GM21360 (cell line): ENCODE results near the gene DNAH17.
"Not testable (repeated sequence)": the region's sequence is repeated elsewhere in the genome, so short reads cannot be mapped to it uniquely, and the experiment has no call there.

Experiments used
- ATAC-seq: cut with Tn5 transposase; IDR thresholded peaks from one replicate; pipeline ENCODE4 v1.9.1; 2021; ENCODE audit warnings: mild to moderate bottlenecking, moderate library complexity; ENCODE audit not compliant: unreplicated experiment

DNAH17 gene

DNA sequence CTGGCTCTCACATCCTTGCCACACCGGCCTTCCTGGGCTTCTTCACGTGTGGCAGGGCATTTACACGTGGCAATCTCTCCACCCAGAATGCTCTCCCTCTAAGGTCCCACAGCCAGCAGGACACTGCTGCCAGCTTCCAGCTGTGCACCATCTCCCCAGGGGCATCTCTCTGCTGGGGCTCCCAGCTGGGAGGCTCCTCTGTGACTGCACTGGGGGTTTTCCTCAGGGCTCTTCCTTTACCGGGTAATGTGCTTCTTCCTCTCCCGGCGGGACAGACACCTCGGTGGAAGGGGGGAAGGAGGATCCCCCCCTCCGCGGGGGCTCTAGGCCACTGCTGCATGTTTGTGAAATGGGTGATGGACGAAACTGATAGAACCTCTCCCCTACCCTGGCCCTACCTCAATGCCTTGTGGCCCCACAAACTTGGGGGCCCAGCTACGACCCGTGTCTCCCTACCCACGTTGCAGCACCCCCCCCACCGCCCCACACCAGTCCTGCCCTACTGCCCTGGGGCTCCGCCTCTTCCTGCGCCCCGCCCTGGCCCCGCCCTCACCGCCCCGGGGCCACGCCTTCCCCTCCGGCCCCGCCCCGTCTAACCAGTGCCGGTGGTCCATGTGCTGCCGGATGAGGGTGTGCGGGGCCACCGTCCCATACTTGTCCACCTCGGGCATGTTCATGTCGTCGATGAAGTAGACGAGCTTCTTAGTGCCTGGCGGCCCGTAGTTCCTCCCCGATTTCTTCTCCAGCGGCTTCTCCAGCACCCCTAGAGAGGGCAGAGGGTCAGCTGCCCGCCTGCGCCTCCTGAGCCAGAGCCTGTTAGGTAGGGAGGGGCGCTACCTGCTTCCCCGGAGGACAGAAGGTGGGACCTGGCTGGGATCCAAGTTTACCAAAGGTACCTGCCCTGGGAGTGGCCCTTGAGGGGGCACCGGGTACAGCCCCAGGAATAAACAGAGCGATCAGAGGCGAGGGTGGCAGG, 92.6 kb downstream of the DNAH17 start:
- peak; percentile 51 for ATAC-seq

DNA sequence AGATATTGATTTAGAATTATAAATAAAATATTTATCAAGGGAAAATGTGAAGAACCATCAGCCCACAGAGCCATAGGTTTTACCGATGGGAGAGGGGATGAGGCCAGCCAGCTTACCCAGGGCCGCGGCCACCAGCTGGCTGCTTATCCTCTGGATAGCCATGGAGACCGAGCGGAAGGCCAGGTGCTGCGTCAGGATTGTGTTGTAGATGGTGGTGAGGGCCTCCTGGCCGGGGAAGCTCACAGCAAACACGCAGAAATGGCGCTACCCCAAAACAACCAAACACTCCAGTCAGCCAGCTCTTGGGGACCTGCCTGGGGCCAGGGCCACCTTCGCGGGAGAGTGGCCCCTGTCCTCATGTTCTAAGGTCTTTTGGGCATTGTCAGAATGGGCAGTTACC, 97.8 kb downstream of the DNAH17 start:
- no peak for ATAC-seq

DNA sequence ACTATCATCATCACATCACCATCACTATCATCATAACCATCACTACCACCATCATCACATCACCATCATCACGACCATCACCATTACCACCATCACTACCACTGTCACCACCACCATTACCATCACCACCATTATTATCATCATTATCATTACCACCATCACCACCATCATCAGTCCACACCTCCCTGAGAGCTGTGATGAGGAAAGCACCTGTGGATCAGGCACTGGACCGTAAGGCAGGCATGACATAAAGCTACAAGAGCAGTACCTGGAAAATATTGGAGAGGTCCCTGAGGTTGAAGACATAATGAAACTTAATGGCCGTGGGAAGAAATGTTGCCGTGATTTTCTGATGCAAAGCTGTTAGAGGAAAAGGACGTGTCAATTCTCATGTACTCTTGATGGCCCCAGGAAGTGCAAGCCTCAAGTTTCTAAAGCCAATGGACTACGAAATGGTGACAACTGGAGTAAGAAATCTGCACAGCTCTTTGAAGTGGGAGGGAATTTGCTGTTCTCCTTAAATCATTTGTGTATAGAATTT, 98.4 kb downstream of the DNAH17 start:
- ATAC-seq, result no peak

DNA sequence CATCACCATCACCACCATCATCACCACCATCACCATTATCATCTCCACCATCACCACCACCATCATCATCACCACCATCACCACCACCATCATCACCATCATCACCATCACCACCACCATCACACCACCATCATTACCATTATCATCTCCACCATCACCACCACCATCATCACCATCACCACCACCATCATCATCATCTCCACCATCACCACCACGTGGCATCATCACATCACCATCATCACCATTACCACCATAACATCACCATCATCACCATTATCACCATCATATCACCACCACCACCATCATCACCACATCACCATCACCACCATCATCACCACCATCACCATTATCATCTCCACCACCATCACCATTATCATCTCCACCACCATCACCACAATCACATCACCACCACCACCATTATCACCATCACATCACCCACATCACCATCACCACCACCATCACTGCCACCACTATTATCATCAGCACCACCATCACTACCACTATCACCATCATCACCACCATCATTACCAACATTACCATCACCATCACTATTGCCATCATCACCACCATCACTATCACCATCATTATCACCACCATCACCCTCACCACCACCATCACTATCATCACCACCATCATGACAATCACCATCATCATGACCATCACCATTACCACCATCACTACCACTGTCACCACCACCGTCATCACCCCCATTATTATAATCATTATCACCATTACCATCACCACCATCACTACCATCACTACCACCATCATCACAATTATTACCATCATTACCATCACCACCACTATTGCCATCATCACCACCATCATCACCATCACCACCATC, 99.1 kb downstream of the DNAH17 start:
- ATAC-seq, result no peak

DNA sequence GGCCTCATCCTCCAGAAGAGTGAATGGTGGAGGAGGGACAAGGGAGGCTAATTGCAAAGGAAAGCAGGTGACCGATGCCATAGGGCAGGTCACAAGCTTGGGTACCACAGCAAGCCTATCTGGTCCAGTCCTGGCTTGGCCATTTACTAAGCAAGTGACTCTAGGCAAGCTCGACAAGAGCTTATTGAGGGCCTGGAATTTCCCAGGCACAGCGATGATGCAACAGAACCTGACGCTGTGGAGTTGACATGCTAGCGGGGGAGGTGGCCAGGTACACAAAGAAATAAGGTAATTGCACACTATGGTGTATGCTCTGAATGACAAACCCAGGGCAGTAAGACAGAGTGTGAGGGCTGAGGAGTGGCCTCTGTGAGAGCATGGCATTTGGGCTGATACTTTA, 100.2 kb downstream of the DNAH17 start:
- ATAC-seq, result no peak

DNA sequence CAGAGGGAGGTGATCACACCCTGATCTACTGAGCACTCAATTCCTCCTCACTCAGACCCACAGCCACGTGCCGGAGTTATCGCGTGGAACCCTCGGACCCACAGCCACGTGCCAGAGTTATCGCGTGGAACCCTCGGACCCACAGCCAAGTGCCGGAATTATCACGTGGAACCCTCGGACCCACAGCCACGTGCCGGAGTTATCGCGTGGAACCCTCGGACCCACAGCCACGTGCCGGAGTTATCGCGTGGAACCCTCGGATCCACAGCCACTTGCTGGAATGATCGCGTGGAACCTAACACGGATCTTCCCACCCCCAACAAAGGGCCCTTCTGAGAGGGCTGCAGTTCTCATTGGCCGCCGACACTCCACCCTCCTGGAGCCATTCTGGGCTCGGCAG, 101.0 kb downstream of the DNAH17 start:
- no peak for ATAC-seq

DNA sequence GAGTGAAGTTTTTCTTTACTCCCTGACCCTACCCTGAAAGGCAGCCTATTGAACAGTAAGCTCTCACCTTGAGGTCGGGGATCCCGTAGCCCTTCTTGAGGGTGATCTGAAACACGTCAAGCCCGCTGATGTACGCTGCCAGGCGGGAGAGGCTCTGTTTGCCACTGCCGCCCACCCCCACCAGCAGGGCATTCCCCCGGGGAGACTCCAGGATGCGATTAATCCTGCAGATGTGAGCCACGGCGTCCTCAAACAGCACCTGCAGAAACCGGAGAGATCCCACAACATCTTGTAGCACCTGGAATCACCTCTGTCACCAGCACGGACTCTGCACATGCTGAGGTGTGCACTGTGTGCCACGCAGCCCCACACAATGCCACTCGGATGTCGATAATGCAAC, 102.0 kb downstream of the DNAH17 start:
- no peak for ATAC-seq

DNA sequence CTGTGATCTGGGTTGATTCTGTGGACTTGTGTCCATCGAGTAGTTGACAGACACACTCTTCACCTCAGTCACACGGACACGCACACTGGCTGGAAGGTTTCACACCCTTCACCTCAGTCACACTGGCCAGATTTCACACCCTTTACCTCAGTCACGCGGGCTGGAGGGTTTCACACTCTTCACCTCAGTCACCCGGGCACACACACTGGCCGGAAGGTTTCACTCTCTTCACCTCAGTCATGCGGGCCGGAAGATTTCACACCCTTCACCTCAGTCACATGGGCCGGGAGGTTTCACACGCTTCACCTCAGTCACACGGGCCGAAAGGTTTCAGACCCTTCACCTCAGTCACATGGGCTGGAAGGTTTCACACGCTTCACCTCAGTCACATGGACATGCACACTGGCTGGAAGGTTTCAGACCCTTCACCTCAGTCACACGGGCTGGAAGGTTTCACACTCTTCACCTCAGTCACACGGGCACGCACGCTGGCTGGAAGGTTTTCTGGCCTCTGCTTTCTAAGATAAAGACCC, 102.5 kb downstream of the DNAH17 start:
- peak; percentile 70 for ATAC-seq

DNA sequence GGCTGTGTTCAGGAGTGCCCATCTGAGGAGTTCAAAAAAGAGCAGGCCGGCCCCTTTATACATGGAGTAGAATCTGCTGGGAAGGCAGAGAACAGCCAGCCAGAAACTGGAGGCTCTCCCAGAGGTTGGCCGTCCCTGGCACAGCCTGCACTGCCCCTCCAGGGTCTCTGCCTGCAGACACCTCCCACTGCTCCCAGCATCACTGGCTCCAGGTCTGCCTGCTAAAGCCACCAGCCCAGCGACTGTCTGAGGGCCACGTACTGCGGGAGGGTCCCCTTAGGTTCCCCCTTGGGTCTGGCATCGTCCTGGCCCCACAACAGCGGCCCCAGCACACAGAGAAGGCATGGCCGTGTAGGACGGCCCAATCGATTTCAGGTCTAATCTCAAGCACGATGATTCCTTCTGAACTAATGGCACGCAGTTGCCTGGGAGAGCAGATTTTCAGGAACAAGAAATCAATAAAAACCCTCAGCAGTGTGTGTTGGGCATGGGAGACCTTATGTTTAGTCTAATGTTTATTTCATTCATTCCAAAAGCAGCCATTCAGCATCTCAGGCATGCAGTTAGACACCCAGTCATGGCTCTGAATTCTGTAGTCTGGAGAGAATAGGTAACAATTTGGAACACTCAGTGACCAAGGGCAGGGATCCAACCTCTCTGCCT, 103.1 kb downstream of the DNAH17 start:
- no peak for ATAC-seq

DNA sequence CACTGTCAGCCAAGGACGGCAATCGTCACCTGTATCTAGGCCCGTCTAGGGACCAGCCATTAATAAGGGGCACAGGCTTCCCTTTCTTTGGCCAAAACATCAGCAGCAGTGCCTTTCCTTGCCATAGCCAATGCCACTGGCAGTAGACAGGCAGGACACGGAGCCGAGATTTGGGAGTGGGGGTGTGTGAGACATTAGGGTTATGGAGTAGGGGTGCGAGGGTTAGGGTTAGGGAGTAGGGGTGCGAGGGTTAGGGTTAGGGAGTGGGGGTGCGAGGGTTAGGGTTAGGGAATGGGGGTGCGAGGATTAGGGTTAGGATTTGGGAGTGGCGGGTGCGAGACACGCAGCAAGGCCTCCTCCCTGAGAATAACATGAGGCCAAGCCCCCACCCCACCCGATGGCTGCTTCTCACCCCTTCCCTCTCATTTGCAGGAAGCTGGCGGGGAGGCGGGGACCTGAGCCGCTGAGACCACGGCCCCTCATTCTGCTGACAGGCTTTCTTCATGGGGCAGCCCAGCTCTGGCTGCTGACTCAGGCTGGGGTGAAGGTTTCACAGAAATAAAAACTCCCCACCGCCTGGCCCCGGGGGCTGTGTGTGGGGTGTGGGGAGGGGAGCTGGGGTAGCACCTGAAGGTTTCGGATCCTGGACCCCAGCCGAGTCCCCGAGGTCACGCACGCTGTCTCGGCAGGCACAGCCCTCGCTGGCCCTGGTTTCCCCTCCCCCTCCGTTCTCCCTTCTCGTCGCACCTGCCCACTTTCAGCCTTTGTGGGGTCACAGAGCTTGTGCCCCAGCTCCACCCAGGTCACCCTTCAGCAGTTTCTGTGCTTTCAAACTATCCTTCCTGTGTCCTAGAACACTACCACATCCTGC, 104.9 kb downstream of the DNAH17 start:
- no peak for ATAC-seq

DNA sequence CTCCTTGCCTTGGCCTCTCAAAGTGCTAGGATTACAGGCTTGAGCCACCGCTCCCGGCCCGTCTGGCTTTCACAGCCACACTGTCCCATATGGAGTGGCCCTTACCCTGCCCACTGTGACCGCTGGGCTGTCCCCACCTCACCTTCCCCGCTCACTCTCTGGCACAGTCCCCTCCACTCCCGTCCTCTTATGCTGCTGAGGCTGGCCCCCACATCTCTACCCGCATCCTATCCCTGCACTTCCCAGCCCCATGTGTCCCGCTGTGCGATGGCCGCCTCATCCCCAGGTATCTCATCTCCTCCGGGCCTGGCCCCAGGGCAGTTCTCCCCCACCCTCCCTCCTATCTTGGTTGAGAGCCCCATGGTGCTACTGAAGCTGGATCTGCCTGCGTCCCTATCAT, 105.6 kb downstream of the DNAH17 start:
- ATAC-seq, result no peak

DNA sequence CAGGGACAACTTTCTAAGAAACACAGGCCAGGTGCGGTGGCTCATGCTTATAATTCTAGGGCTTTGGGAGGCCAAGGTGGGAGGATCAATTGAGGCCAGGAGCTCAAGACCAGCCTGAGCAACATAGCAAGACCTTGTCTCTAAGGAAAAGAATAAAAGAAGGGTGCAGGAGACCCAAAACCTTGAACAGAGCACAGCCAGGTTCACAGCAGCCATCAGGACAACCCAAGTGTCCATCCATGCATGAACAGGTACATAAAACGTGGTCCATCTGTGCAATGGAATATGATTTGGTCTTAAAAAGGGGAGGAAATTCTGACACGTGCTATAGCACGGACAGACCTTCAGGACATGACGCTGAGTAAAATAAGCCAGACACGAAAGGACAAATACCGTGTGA, 107.8 kb downstream of the DNAH17 start:
- no peak for ATAC-seq

DNA sequence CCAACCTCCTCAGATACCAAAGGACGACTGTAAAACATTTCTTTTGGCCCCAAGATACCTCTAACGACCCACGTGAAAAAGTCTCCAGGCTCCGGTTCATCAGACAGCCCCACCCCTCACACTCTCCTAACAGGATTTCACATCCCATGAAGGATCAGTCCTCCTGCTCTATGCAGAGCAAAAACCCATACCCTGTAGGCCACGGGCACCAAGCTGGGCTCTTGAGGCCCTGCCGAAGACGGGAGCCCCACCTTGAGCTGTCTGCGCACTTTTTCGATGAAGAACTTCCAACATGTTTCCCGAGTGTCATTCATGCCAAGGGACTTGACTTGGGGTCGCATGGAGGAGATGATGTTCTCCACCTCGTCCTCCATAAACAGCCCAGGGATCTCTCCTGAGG, 108.8 kb downstream of the DNAH17 start:
- no peak for ATAC-seq

DNA sequence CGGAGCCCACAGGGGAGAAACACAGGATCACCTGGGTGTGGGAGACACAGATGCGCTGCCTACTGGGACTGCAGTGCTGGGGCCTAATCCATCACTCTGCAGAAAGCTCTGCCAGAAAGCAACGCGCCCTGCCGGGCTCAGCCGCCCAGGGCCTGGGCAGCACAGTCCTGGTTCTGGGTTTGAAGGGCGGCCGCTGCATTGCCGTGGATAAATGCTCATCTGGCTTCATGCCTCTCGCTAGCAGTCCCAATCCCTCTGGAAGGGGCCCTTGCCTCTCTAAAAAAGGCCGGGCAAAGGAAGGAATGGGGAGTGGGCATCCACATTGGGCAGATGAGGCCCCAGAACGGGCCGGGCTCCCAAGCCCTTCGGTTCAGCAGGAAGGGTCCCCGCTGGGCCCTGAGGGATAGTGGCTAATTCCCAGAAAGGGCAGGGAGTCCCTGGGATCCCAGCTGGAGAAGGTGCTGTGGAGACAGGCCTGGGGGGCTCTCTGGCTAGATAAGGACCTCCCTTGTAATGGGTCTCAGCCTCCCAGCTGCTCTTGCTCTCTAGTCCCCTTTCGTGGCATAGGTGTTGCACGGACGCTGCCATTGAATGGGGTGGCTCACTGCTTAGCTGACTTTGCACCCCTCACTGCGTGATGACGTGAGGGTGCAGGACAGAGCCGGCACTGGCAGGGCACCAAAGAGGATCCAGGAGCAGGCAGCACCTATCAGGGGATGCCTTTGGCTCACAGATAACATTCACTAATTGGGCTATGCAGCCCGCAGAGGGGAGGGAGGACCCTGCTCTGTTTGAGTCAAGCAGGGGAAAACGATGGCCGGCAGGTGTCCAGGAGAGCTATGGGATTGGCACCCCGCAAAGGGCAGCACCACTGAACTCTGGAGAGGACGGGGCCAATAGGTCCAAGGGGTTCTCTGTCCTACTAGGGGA, 110.1 kb downstream of the DNAH17 start:
- ATAC-seq, result no peak

DNA sequence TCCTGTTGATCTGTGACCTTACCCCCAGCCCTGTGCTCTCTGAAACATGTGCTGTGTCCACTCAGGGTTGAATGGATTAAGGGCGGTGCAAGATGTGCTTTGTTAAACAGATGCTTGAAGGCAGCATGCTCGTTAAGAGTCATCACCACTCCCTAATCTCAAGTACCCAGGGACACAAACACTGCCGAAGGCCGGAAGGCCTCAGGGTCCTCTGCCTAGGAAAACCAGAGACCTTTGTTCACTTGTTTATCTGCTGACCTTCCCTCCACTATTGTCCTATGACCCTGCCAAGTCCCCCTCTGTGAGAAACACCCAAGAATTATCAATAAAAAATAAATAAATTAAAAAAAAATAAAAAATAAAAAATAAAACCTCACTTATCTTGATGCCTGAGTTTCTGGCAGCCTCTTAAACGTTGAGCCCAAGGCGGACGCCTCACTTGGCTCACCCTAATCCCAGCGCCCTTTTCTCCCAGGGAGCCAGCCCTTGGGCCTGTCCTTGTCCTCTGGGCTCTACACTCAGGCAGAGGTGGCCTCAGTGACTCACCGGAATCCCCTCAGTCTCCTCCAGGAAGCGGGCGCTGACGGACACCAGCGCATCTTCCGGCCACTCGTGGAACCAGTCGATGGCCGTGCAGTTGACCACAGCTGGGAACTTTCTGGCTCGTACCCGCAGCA, 110.9 kb downstream of the DNAH17 start:
- not testable (repeated sequence) for ATAC-seq

DNA sequence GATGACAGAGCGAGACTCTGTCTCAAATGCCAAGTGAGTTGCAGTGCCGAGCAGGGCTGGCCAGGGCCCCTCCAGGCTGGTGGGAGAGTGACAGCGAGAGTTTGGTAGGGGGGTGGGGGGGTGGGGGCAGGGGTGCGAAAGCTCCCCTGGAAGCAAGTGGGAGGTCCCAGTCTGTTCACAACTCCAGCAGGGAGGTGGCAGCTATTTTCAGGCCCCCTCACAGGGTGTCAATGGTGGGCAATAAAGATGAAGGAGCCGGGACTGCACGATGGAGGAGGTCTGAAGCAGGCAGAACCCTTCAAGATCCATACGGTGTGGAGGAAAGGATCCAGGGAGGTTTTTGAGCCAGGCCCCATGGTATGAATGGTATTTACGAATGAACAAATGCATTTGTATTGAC, 115.0 kb downstream of the DNAH17 start:
- no peak for ATAC-seq

DNA sequence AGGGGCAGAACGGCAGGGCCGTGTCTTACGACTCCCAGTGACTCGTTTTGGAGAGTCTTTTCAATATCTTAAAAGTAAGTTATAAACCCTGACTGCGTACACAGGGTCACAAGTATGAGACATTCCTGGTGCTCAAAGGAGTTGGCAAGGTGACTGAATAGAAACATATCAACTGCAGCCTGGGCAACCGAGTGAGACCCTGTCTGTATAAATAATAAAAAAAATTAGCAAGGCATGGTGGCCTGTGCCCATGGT, 115.5 kb downstream of the DNAH17 start:
- no peak for ATAC-seq

DNA sequence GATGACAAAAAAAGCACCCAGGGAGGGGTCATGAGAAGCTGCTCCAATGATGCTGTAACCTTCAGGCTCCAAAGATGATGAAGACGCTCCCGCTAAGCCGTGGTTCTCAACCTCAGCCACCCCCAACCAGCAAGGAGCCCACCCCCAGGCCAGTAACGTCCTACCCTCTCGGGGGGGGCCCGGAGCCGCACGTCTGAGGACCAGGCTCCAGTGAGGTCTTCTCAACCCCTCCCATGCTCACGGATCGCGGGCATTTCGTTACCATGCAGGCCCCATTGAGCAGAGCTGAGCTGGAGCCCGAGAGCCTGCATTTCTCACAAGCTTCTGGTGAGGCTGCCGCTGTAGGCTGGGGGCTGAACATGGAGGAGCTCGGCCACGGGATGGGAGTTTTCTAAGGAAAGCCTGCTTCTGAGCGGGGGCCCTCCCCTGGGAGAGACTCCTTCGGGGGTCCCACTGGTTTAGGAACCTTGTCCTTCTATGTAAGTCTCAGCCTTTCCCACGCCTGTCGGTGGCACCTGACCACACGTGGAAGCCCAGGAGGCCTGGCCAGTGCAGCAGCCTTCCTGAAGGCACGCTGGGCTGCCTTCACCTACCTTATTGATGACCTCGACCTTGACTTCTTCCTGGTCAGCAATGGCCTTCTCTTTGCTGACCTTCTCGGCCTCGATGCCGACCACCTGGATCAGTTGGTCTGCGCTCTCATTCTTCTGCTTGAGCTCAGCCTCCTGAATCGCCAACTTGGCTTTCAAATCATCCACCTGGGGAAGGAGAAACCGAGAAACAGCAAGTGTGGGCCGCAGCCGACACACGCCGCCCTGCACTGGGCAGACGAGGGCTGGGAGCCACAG, 116.0 kb downstream of the DNAH17 start:
- ATAC-seq, result no peak
